Astrocyte (in vitro differentiated cells and primary cell): ENCODE measurements around the gene LDLRAD4. TPM values are rescaled to one million over a fixed set of nuclear protein-coding genes. Genes with fewer than 3 reads are reported as not detected.

Experiments used
- DNase-seq: peaks from one replicate; pipeline ENCODE4 v3.0.0-alpha.2; 2010; ENCODE audit warnings: low read depth
- FAIRE-seq: peaks from 2 replicates; lab custom pipeline; 2011; peaks lifted over from hg19 to GRCh38; lab: Jason Lieb, UNC
- H2AFZ ChIP-seq: 2 replicates; pipeline ENCODE4 v1.6.0; 2012; ENCODE audit warnings: low read depth, low read length, inconsistent platforms
- H3K27ac ChIP-seq: 2 replicates; pipeline ENCODE4 v1.5.1; 2011; ENCODE audit warnings: low read depth, low read length, inconsistent platforms
- H3K27me3 ChIP-seq: 2 replicates; pipeline ENCODE4 v1.6.0; 2011; ENCODE audit warnings: low read length, inconsistent platforms; ENCODE audit not compliant: insufficient read depth
- H3K36me3 ChIP-seq: 2 replicates; pipeline ENCODE4 v1.5.1; 2011; ENCODE audit warnings: low read length, inconsistent platforms; ENCODE audit not compliant: insufficient read depth
- H3K4me1 ChIP-seq: 2 replicates; pipeline ENCODE4 v1.5.1; 2011; ENCODE audit warnings: low read length, inconsistent platforms; ENCODE audit not compliant: insufficient read depth
- H3K4me2 ChIP-seq: 2 replicates; pipeline ENCODE4 v1.6.0; 2012; ENCODE audit warnings: low read length, inconsistent platforms
- H3K4me3 ChIP-seq: 2 replicates; pipeline ENCODE4 v1.5.1; 2011; ENCODE audit warnings: low read depth, mild to moderate bottlenecking, low read length, inconsistent platforms; ENCODE audit not compliant: insufficient read depth
- H3K79me2 ChIP-seq: 2 replicates; pipeline ENCODE4 v1.6.0; 2012; ENCODE audit warnings: mild to moderate bottlenecking, low read length, inconsistent platforms; ENCODE audit not compliant: insufficient read depth
- H3K9ac ChIP-seq: 2 replicates; pipeline ENCODE4 v1.6.0; 2012; ENCODE audit warnings: mild to moderate bottlenecking, low read length, inconsistent platforms
- H3K9me3 ChIP-seq: 2 replicates; pipeline ENCODE4 v1.5.1; 2012; ENCODE audit warnings: low read depth, mild to moderate bottlenecking, low read length, inconsistent platforms; ENCODE audit not compliant: insufficient read depth
- H4K20me1 ChIP-seq: 2 replicates; pipeline ENCODE4 v1.6.0; 2012; ENCODE audit warnings: low read length, inconsistent platforms; ENCODE audit not compliant: insufficient read depth
- H3K27ac Mint-ChIP-seq: one replicate; pipeline ENCODE4 v1.8.0; 2021; ENCODE audit warnings: mild to moderate bottlenecking, mixed read lengths; ENCODE audit not compliant: unreplicated experiment
- H3K27me3 Mint-ChIP-seq: one replicate; pipeline ENCODE4 v1.8.0; 2021; ENCODE audit warnings: low read depth, mixed read lengths; ENCODE audit not compliant: unreplicated experiment
- H3K36me3 Mint-ChIP-seq: one replicate; pipeline ENCODE4 v1.8.0; 2021; ENCODE audit warnings: low read depth, mixed read lengths; ENCODE audit not compliant: unreplicated experiment
- H3K4me1 Mint-ChIP-seq: one replicate; pipeline ENCODE4 v1.8.0; 2021; ENCODE audit warnings: low read depth, mixed read lengths; ENCODE audit not compliant: unreplicated experiment
- H3K4me3 Mint-ChIP-seq: one replicate; pipeline ENCODE4 v1.8.0; 2021; ENCODE audit warnings: mild to moderate bottlenecking, moderate library complexity, mixed read lengths; ENCODE audit not compliant: unreplicated experiment
- H3K9me3 Mint-ChIP-seq: one replicate; pipeline ENCODE4 v1.8.0; 2021; ENCODE audit warnings: mild to moderate bottlenecking, mixed read lengths; ENCODE audit not compliant: unreplicated experiment
- EZH2 ChIP-seq: IDR thresholded peaks from 2 replicates; pipeline ENCODE4 v1.6.1; 2012; ENCODE audit warnings: mild to moderate bottlenecking, low read length, inconsistent platforms; ENCODE audit not compliant: insufficient read depth
- total RNA-seq: library from RNA; stranded (reverse); gene quantifications from 2 replicates; pipeline ENCODE4 v1.2.1, GENCODE V29; 2021
- TF ChIP-seq, protein P1 (sequence below): IDR thresholded peaks from 2 replicates; pipeline ENCODE4 v1.5.1; 2011; ENCODE audit warnings: low read depth, mild to moderate bottlenecking, inconsistent platforms, low read length, moderate library complexity; ENCODE audit not compliant: insufficient read depth

LDLRAD4 gene
- total RNA-seq, 1 donor from 2014 or later = 26.0 TPM

GRCh38 chr18:13562494-13563029, 344.0 kb downstream of the LDLRAD4 start:
- H3K79me2 ChIP-seq = no peaks in the 10 kb centered on the region
- H3K4me1 ChIP-seq = peaks cover 4% of the 10 kb centered on the region
- H3K4me3 ChIP-seq = no peak overlapping the region
- DNase-seq (no peak), FAIRE-seq (no peak)
- H3K9ac ChIP-seq = no peak overlapping the region
- peaks cover 8% of the 10 kb centered on the region for H3K27me3 ChIP-seq
- TF ChIP-seq EZH2 = no peak
- TF ChIP-seq, protein P1, sequence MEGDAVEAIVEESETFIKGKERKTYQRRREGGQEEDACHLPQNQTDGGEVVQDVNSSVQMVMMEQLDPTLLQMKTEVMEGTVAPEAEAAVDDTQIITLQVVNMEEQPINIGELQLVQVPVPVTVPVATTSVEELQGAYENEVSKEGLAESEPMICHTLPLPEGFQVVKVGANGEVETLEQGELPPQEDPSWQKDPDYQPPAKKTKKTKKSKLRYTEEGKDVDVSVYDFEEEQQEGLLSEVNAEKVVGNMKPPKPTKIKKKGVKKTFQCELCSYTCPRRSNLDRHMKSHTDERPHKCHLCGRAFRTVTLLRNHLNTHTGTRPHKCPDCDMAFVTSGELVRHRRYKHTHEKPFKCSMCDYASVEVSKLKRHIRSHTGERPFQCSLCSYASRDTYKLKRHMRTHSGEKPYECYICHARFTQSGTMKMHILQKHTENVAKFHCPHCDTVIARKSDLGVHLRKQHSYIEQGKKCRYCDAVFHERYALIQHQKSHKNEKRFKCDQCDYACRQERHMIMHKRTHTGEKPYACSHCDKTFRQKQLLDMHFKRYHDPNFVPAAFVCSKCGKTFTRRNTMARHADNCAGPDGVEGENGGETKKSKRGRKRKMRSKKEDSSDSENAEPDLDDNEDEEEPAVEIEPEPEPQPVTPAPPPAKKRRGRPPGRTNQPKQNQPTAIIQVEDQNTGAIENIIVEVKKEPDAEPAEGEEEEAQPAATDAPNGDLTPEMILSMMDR = no peak
- no peak overlapping the region for H2AFZ ChIP-seq
- no peak overlapping the region for H3K27ac ChIP-seq
- Mint-ChIP-seq H3K4me1 (peaks cover 23% of the 10 kb centered on the region), H3K9me3 (no peaks in the 10 kb centered on the region), H3K27me3 (peaks cover 2% of the 10 kb centered on the region), H3K4me3 (no peak overlapping the region), H3K27ac (no peak overlapping the region), H3K36me3 (no peaks in the 10 kb centered on the region)
- H3K36me3 ChIP-seq = no peaks in the 10 kb centered on the region
- no peaks in the 10 kb centered on the region for H4K20me1 ChIP-seq
- H3K4me2 ChIP-seq = no peak overlapping the region
- no peaks in the 10 kb centered on the region for H3K9me3 ChIP-seq

DNA sequence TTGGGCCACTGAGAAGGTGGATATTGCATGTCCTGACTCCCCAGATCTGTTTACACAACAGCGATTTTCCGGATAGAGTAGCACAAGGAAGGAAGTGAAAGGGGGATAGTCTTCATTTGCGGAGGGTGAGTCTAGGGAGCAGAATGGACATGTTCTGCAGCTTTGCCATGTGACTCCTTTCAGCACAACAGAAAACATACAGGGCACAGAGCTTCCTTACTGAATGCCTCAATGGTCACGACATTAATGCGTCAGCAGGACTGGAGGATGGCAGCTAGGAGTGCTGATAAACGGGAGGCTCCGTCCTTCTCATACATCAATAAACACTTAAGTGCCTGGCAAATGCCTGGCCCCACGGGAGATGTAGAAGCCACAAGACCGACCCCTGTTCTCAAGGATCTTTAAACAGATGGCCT, 344.8 kb downstream of the LDLRAD4 start:
- no peaks in the 10 kb centered on the region for H4K20me1 ChIP-seq
- H3K27ac ChIP-seq = no peak overlapping the region
- H3K4me1 Mint-ChIP-seq = peaks cover 20% of the 10 kb centered on the region
- peaks cover 4% of the 10 kb centered on the region for H3K4me1 ChIP-seq
- DNase-seq = no peak
- no peak for FAIRE-seq
- H3K4me3 Mint-ChIP-seq = no peak overlapping the region
- H2AFZ ChIP-seq = no peak overlapping the region
- H3K79me2 ChIP-seq = no peaks in the 10 kb centered on the region
- no peaks in the 10 kb centered on the region for H3K9me3 Mint-ChIP-seq
- H3K36me3 ChIP-seq = no peaks in the 10 kb centered on the region
- H3K27me3 ChIP-seq = peaks cover 8% of the 10 kb centered on the region
- no peak overlapping the region for H3K9ac ChIP-seq
- H3K9me3 ChIP-seq = no peaks in the 10 kb centered on the region
- TF ChIP-seq EZH2 = no peak
- TF ChIP-seq, protein P1 = no peak
- H3K4me3 ChIP-seq = no peak overlapping the region
- no peak overlapping the region for H3K4me2 ChIP-seq
- H3K27ac Mint-ChIP-seq = no peak overlapping the region
- H3K27me3 Mint-ChIP-seq = peaks cover 2% of the 10 kb centered on the region
- H3K36me3 Mint-ChIP-seq = no peaks in the 10 kb centered on the region

DNA sequence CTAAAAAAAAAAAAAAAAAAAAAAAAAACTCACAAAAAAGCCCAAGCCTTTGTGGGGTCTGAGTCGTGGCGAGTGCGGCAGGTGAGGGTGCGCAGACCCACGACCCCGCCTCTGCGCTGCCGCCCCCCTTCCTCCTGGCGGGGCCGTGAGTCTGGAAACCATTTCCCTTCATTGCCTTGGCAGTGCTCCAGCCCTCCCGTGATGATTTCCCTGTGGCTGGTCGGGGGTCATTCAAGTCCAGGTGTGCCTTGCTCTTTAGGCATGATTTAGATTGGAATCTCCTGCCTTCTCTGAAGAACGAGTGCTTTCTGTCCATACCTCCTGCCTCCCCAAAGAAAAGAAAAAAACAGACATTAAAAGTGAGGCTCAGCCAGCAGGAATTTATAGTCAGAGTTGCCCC, 346.0 kb downstream of the LDLRAD4 start:
- FAIRE-seq = no peak

More for the DNA sequence above, 346.0 kb downstream of the LDLRAD4 start:
- DNase-seq = no peak
- Histone ChIP-seq H3K27me3 (peaks cover 8% of the 10 kb centered on the region), H3K4me2 (no peak overlapping the region), H3K79me2 (no peaks in the 10 kb centered on the region), H2AFZ (no peak overlapping the region), H3K9ac (no peak overlapping the region), H3K4me3 (no peak overlapping the region), H3K36me3 (no peaks in the 10 kb centered on the region), H3K9me3 (no peaks in the 10 kb centered on the region), H4K20me1 (no peaks in the 10 kb centered on the region), H3K4me1 (peaks cover 4% of the 10 kb centered on the region), H3K27ac (no peak overlapping the region)
- Mint-ChIP-seq H3K4me1 (peaks cover 24% of the 10 kb centered on the region), H3K27me3 (peaks cover 2% of the 10 kb centered on the region), H3K4me3 (no peak overlapping the region), H3K36me3 (no peaks in the 10 kb centered on the region), H3K9me3 (no peaks in the 10 kb centered on the region), H3K27ac (no peak overlapping the region)
- TF ChIP-seq, protein P1 = no peak
- TF ChIP-seq EZH2 = no peak
